Liver (tissue), 9 donors: ENCODE data around the gene CTDSP2. TPM values are rescaled to one million over a fixed set of nuclear protein-coding genes. Genes with fewer than 3 reads are reported as not detected.

Experiments
- DNase-seq: peaks from one replicate; pipeline ENCODE4 v3.0.0-alpha.2; 2017; ENCODE audit warnings: low spot score
- H3K27ac ChIP-seq, 2 donors: one replicate each; pipeline ENCODE4 v1.7.0; 2013; ENCODE audit warnings: inconsistent platforms in 2 of 2, low read length in 2 of 2, control low read depth in 1 of 2, low read depth in 1 of 2, mild to moderate bottlenecking in 1 of 2
- H3K27me3 ChIP-seq, 4 donors: one replicate each; pipeline versions ENCODE4 v1.6.1 to v1.7.0; 2013; ENCODE audit warnings: low read length in 3 of 4, inconsistent platforms in 1 of 4, mild to moderate bottlenecking in 1 of 4, moderate library complexity in 1 of 4; ENCODE audit not compliant: control insufficient read depth in 4 of 4, insufficient read depth in 4 of 4
- H3K36me3 ChIP-seq, 4 donors: one replicate each; pipeline versions ENCODE4 v1.6.1 to v1.7.0; 2013; ENCODE audit warnings: low read length in 3 of 4, mild to moderate bottlenecking in 3 of 4, low read depth in 1 of 4, moderate library complexity in 1 of 4; ENCODE audit not compliant: control insufficient read depth in 4 of 4, insufficient read depth in 3 of 4
- H3K4me1 ChIP-seq, 4 donors: one replicate each; pipeline versions ENCODE4 v1.6.1 to v1.7.0; 2013; ENCODE audit warnings: low read length in 3 of 4, mild to moderate bottlenecking in 3 of 4, moderate library complexity in 1 of 4; ENCODE audit not compliant: control insufficient read depth in 4 of 4, insufficient read depth in 4 of 4
- H3K4me3 ChIP-seq, 3 donors: one replicate each; pipeline versions ENCODE4 v1.6.1 to v1.7.0; 2013; ENCODE audit warnings: low read length in 3 of 3, control low read depth in 1 of 3, low read depth in 1 of 3, mild to moderate bottlenecking in 1 of 3
- H3K9ac ChIP-seq, 2 donors: one replicate each; pipeline ENCODE4 v1.7.0; 2013; ENCODE audit warnings: low read length in 2 of 2, mild to moderate bottlenecking in 2 of 2, moderate library complexity in 2 of 2, control low read depth in 1 of 2, low read depth in 1 of 2
- H3K9me3 ChIP-seq, 4 donors: one replicate each; pipeline versions ENCODE4 v1.6.1 to v1.7.0; 2013; ENCODE audit warnings: low read length in 3 of 4; ENCODE audit not compliant: control insufficient read depth in 4 of 4
- EGR1 ChIP-seq, 2 donors: IDR thresholded peaks; 2 replicates each; pipeline ENCODE4 v1.6.1; 2016 to 2018; ENCODE audit warnings: antibody characterized with exemption in 2 of 2, low read depth in 2 of 2
- FOXA1 ChIP-seq: IDR thresholded peaks from 2 replicates; pipeline ENCODE4 v1.6.1; 2016; ENCODE audit warnings: antibody characterized with exemption
- FOXA2 ChIP-seq: IDR thresholded peaks from 2 replicates; pipeline ENCODE4 v1.6.1; 2016; ENCODE audit warnings: antibody characterized with exemption
- GABPA ChIP-seq, 2 donors: IDR thresholded peaks in 1 of 2; conservative IDR thresholded peaks in 1 of 2; 2 replicates each; pipeline ENCODE4 v1.6.1; 2016; ENCODE audit warnings: antibody characterized with exemption in 2 of 2, mild to moderate bottlenecking in 1 of 2, moderate library complexity in 1 of 2
- HNF4A ChIP-seq, 2 donors: conservative IDR thresholded peaks; 2 replicates each; pipeline ENCODE4 v1.6.1; 2016; ENCODE audit warnings: antibody characterized with exemption in 2 of 2, mild to moderate bottlenecking in 2 of 2
- JUND ChIP-seq, 2 donors: IDR thresholded peaks; 2 replicates each; pipeline ENCODE4 v1.6.1; 2016; ENCODE audit warnings: antibody characterized with exemption in 2 of 2
- NR2F2 ChIP-seq: IDR thresholded peaks from 2 replicates; pipeline ENCODE4 v1.6.1; 2016; ENCODE audit warnings: antibody characterized with exemption
- RAD21 ChIP-seq, 2 donors: IDR thresholded peaks; 2 replicates each; pipeline ENCODE4 v1.6.1; 2016; ENCODE audit warnings: antibody characterized with exemption in 2 of 2, mild to moderate bottlenecking in 2 of 2
- RXRA ChIP-seq, 2 donors: IDR thresholded peaks; 2 replicates each; pipeline ENCODE4 v1.6.1; 2017 to 2018; ENCODE audit warnings: antibody characterized with exemption in 2 of 2, mild to moderate bottlenecking in 1 of 2
- SP1 ChIP-seq: IDR thresholded peaks from 2 replicates; pipeline ENCODE4 v1.6.1; 2018; ENCODE audit warnings: antibody characterized with exemption, mild to moderate bottlenecking
- TAF1 ChIP-seq: conservative IDR thresholded peaks from 2 replicates; pipeline ENCODE4 v1.6.1; 2016; ENCODE audit warnings: antibody characterized with exemption, mild to moderate bottlenecking
- YY1 ChIP-seq: IDR thresholded peaks from 2 replicates; pipeline ENCODE4 v1.6.1; 2016; ENCODE audit warnings: antibody characterized with exemption, mild to moderate bottlenecking
- WGBS: extraction: QIAGEN DNeasy Blood & Tissue Kit; methylation state at CpG from one replicate; pipeline ENCODE4 v1.1.7; 2013; 5-methylcytosine and 5-hydroxymethylcytosine counted together
- polyA plus RNA-seq, 2 donors: library from polyadenylated mRNA; stranded (reverse) in 1 of 2; unstranded in 1 of 2; fragments of 200-250 nt in 1 of 2; fragments of >200 nt in 1 of 2; fragmentation: Nextera tagmentation in 1 of 2; extraction: Ambion mirVana in 1 of 2; gene quantifications; one replicate each; pipeline versions ENCODE4 v1.2.1 to v1.2.3, GENCODE V29; 2013 to 2015
- total RNA-seq, 2 donors: library from RNA; depleted of rRNA; stranded (reverse); fragments of >200 nt; gene quantifications; one replicate each; pipeline ENCODE4 v1.2.3, GENCODE V29; 2014
- TF ChIP-seq, protein P1 (sequence below): IDR thresholded peaks from 2 replicates; pipeline ENCODE4 v1.6.1; 2016; ENCODE audit warnings: antibody characterized with exemption
- TF ChIP-seq, protein P2 (sequence below): fragments of 150-350 bp; IDR thresholded peaks from 2 replicates; pipeline ENCODE4 v1.5.1; 2017; ENCODE audit warnings: improper control_type of control experiment, low read depth, low read length; ENCODE audit not compliant: missing input control
- TF ChIP-seq, protein P3 (sequence below): IDR thresholded peaks from 2 replicates; pipeline ENCODE4 v1.6.1; 2016; ENCODE audit warnings: antibody characterized with exemption
- TF ChIP-seq, protein P4 (sequence below): IDR thresholded peaks from 2 replicates; pipeline ENCODE4 v1.6.1; 2016; ENCODE audit warnings: antibody characterized with exemption
- TF ChIP-seq, protein P5 (sequence below): IDR thresholded peaks from 2 replicates; pipeline ENCODE4 v1.6.1; 2016; ENCODE audit warnings: antibody characterized with exemption, mild to moderate bottlenecking
- donor health status: healthy.
- donor health status: healthy.
- donor health status: healthy.
- donor health status: healthy.
- donor health status: healthy.

The CTDSP2 gene
- total and polyA plus RNA-seq, 4 donors: 20.1 to 60.9 (median 43.7) TPM

DNA sequence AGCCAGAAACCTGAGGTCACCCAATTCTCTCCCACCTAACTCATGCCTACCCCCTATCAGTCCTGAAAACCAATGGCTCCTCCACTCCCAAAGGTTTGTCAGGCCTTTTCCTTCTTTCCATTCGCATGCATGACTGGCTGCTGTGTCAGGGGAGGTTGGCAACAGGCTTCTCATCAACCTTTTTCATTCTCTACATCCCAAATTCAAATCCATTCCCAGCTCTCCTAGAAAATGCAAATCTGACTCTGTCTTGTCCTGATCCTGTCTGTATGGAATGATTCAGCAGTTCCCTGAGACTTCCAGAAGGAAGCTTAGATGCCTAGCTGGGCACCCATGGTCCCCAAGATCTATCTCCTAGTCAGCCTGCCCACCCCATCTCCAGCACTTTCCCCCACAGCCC, 5.0 kb upstream of the CTDSP2 start:
- H3K9me3 ChIP-seq: no peaks in the 10 kb centered on the region
- H3K27ac ChIP-seq: no peak overlapping the region
- H3K27me3 ChIP-seq: no peaks in the 10 kb centered on the region
- TF ChIP-seq FOXA1 (no peak), YY1 (no peak), NR2F2 (no peak), JUND (IDR thresholded peaks at IDR 0.05) (no peak), RAD21 (IDR thresholded peaks at IDR 0.05) (no peak), FOXA2 (no peak), EGR1 (IDR thresholded peaks at IDR 0.05; ENCODE audit: low read depth in 2 of 2) (no peak), TAF1 (no peak), RXRA (IDR thresholded peaks at IDR 0.05) (no peak), SP1 (no peak), HNF4A (conservative IDR thresholded peaks at IDR 0.05) (no peak)
- TF ChIP-seq, protein P1, sequence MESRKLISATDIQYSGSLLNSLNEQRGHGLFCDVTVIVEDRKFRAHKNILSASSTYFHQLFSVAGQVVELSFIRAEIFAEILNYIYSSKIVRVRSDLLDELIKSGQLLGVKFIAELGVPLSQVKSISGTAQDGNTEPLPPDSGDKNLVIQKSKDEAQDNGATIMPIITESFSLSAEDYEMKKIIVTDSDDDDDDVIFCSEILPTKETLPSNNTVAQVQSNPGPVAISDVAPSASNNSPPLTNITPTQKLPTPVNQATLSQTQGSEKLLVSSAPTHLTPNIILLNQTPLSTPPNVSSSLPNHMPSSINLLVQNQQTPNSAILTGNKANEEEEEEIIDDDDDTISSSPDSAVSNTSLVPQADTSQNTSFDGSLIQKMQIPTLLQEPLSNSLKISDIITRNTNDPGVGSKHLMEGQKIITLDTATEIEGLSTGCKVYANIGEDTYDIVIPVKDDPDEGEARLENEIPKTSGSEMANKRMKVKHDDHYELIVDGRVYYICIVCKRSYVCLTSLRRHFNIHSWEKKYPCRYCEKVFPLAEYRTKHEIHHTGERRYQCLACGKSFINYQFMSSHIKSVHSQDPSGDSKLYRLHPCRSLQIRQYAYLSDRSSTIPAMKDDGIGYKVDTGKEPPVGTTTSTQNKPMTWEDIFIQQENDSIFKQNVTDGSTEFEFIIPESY: no peak
- TF ChIP-seq, protein P2, sequence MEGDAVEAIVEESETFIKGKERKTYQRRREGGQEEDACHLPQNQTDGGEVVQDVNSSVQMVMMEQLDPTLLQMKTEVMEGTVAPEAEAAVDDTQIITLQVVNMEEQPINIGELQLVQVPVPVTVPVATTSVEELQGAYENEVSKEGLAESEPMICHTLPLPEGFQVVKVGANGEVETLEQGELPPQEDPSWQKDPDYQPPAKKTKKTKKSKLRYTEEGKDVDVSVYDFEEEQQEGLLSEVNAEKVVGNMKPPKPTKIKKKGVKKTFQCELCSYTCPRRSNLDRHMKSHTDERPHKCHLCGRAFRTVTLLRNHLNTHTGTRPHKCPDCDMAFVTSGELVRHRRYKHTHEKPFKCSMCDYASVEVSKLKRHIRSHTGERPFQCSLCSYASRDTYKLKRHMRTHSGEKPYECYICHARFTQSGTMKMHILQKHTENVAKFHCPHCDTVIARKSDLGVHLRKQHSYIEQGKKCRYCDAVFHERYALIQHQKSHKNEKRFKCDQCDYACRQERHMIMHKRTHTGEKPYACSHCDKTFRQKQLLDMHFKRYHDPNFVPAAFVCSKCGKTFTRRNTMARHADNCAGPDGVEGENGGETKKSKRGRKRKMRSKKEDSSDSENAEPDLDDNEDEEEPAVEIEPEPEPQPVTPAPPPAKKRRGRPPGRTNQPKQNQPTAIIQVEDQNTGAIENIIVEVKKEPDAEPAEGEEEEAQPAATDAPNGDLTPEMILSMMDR: no peak
- TF ChIP-seq, protein P3, sequence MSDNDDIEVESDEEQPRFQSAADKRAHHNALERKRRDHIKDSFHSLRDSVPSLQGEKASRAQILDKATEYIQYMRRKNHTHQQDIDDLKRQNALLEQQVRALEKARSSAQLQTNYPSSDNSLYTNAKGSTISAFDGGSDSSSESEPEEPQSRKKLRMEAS: no peak
- TF ChIP-seq, protein P4, sequence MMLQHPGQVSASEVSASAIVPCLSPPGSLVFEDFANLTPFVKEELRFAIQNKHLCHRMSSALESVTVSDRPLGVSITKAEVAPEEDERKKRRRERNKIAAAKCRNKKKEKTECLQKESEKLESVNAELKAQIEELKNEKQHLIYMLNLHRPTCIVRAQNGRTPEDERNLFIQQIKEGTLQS: no peak
- H3K4me3 ChIP-seq: no peak overlapping the region
- H3K36me3 ChIP-seq: no peaks in the 10 kb centered on the region
- peaks cover 3 to 15% (median 6%) of the 10 kb centered on the region in 4 donors for H3K4me1 ChIP-seq
- no peak overlapping the region for H3K9ac ChIP-seq
- 87% methylated on average over 1 of the region's 1 CpG for WGBS
- no peak for DNase-seq

DNA sequence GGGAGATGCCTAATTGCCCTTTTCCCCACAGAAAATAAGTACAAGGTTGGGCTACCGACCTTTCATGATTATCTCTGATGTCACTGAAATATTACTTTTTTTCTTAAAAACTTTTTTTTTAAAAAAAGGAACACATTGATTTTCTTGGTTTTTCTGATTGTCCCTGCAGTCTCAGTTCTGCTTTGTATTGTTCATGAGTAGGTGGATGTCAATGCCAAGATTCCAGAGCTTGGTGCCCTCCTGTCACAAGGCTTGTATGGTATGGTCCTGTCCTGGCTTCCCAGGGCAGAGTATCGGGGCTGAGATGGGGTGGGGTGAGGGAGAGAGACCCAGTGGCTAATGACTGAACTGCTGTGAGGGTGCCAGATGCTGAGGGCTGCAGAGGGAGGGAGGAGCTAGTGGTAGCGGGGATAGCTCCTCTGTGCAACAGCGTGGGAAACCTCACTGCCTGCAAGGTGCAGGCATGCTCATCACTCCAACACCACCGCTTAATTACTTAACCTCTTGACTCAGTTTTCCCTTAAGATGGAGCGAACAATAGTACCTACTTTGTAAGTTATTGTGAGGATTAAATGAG, 4.4 kb upstream of the CTDSP2 start:
- Histone ChIP-seq H3K27me3 (no peaks in the 10 kb centered on the region), H3K9ac (no peak overlapping the region), H3K36me3 (no peaks in the 10 kb centered on the region), H3K4me1 (peaks cover 3 to 15% (median 6%) of the 10 kb centered on the region in 4 donors), H3K27ac (no peak overlapping the region), H3K9me3 (no peaks in the 10 kb centered on the region), H3K4me3 (no peak overlapping the region)
- WGBS: 64% methylated on average over 6 of the region's 6 CpGs
- TF ChIP-seq, protein P4: no peak
- TF ChIP-seq TAF1: no peak
- no peak for TF ChIP-seq RXRA (IDR thresholded peaks at IDR 0.05)
- TF ChIP-seq, protein P1: no peak
- no peak for TF ChIP-seq EGR1 (IDR thresholded peaks at IDR 0.05; ENCODE audit: low read depth in 2 of 2)
- TF ChIP-seq YY1: no peak
- TF ChIP-seq JUND (IDR thresholded peaks at IDR 0.05): no peak
- no peak for TF ChIP-seq FOXA2
- TF ChIP-seq HNF4A (conservative IDR thresholded peaks at IDR 0.05): no peak
- TF ChIP-seq, protein P2: no peak
- TF ChIP-seq SP1: no peak
- no peak for TF ChIP-seq GABPA (IDR thresholded peaks at IDR 0.05 in 1 of 2, conservative IDR thresholded peaks at IDR 0.05 in 1 of 2)
- TF ChIP-seq, protein P5, sequence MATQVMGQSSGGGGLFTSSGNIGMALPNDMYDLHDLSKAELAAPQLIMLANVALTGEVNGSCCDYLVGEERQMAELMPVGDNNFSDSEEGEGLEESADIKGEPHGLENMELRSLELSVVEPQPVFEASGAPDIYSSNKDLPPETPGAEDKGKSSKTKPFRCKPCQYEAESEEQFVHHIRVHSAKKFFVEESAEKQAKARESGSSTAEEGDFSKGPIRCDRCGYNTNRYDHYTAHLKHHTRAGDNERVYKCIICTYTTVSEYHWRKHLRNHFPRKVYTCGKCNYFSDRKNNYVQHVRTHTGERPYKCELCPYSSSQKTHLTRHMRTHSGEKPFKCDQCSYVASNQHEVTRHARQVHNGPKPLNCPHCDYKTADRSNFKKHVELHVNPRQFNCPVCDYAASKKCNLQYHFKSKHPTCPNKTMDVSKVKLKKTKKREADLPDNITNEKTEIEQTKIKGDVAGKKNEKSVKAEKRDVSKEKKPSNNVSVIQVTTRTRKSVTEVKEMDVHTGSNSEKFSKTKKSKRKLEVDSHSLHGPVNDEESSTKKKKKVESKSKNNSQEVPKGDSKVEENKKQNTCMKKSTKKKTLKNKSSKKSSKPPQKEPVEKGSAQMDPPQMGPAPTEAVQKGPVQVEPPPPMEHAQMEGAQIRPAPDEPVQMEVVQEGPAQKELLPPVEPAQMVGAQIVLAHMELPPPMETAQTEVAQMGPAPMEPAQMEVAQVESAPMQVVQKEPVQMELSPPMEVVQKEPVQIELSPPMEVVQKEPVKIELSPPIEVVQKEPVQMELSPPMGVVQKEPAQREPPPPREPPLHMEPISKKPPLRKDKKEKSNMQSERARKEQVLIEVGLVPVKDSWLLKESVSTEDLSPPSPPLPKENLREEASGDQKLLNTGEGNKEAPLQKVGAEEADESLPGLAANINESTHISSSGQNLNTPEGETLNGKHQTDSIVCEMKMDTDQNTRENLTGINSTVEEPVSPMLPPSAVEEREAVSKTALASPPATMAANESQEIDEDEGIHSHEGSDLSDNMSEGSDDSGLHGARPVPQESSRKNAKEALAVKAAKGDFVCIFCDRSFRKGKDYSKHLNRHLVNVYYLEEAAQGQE: no peak
- no peak for DNase-seq
